ENCODE measurements around the gene SIGLEC15. TPM values are rescaled to one million over a fixed set of nuclear protein-coding genes. Genes with fewer than 3 reads are reported as not detected.

The SIGLEC15 gene
- total RNA-seq, 4 donors from 2014 or later = not detected

DNA sequence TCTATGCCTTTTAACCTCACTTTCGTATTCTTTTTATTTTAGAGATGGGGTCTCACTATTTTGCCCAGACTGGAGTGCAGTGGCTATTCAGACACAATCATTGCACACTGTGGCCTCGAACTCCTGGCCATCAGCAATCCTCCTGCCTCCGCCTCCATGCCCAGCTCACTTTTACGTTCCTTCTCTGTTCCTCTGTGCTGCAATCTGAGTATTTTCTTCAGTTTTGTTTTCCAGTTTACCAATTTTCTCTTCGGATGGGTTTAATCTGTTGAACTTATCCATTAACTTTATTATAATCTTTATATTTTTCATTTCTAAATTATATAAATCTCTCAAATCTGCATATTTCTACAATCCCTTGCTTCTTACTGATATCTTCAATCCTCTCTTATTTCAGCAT is 38.6 kb downstream of the SIGLEC15 start:
- DNase-seq (no peak), ATAC-seq (no peak)
- Histone ChIP-seq H3K36me3 (peaks cover 3 to 89% of the 10 kb centered on the region in 2 donors), H3K27me3 (no peaks in the 10 kb centered on the region), H3K4me1 (peaks cover 0 to 3% of the 10 kb centered on the region in 2 donors), H3K27ac (no peak overlapping the region), H3K9me3 (no peaks in the 10 kb centered on the region), H3K4me3 (no peak overlapping the region)
- intact Hi-C loops (cut with DNase I; ENCODE audit: low total_unique reads) = no loop called here
- in situ Hi-C loops (cut with MboI; ENCODE audit: low sequenced_read_pairs in 4 of 4) = no loop called here
- TF ChIP-seq POLR2A (IDR thresholded peaks at IDR 0.05) = no peak
- TF ChIP-seq, protein P1, sequence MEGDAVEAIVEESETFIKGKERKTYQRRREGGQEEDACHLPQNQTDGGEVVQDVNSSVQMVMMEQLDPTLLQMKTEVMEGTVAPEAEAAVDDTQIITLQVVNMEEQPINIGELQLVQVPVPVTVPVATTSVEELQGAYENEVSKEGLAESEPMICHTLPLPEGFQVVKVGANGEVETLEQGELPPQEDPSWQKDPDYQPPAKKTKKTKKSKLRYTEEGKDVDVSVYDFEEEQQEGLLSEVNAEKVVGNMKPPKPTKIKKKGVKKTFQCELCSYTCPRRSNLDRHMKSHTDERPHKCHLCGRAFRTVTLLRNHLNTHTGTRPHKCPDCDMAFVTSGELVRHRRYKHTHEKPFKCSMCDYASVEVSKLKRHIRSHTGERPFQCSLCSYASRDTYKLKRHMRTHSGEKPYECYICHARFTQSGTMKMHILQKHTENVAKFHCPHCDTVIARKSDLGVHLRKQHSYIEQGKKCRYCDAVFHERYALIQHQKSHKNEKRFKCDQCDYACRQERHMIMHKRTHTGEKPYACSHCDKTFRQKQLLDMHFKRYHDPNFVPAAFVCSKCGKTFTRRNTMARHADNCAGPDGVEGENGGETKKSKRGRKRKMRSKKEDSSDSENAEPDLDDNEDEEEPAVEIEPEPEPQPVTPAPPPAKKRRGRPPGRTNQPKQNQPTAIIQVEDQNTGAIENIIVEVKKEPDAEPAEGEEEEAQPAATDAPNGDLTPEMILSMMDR (IDR thresholded peaks at IDR 0.05 in 4 of 5, conservative IDR thresholded peaks at IDR 0.05 in 1 of 5) = no peak

DNA sequence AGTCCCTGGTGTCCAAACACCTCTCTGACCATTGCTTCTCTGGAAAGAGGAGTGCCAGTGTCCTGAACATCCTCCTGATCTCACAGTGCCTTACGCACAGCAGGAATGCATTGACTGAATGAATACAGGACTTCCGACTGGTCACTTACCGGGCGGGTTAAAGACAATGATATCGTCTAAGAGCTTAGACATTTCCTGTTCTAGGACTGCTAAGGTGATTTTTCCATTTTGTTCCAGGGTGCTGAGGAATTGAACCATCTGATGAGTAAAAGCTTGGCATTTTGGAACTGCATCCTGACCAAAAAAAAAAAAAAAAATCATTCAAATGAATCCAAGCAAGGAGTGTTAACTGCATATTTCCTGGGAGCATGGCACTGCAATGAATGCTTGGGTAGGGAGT is 40.0 kb downstream of the SIGLEC15 start:
- no peak overlapping the region for H3K27ac ChIP-seq
- DNase-seq (no peak), ATAC-seq (no peak)
- no peak for TF ChIP-seq POLR2A (IDR thresholded peaks at IDR 0.05)
- TF ChIP-seq, protein P1 (IDR thresholded peaks at IDR 0.05 in 4 of 5, conservative IDR thresholded peaks at IDR 0.05 in 1 of 5) = no peak
- H3K27me3 ChIP-seq = no peaks in the 10 kb centered on the region
- no peaks in the 10 kb centered on the region for H3K9me3 ChIP-seq
- H3K4me1 ChIP-seq = peaks cover 0 to 3% of the 10 kb centered on the region in 2 donors
- H3K36me3 ChIP-seq = peaks cover 3 to 89% of the 10 kb centered on the region in 2 donors
- intact Hi-C loops (cut with DNase I; ENCODE audit: low total_unique reads) = no loop called here
- in situ Hi-C loops (cut with MboI; ENCODE audit: low sequenced_read_pairs in 4 of 4) = no loop called here
- H3K4me3 ChIP-seq = no peak overlapping the region

DNA sequence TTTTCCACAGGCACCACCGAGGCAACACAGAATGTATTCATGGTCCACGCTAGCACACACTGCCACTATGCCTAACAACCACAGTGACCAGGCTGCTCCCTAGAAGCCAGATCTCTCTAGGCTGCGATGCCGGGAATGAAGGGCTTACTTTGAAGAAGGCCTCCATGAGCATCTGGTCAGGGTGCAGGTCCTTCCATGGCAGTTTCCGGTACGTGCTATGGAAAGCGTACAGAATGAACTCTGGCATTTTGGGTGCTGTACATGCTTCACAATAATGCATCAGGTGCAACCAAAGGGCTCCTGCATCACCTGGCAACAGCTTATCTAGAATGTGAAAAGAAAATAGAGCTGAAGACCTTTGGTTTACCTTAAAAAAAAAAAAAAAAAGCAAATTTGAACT is 44.9 kb downstream of the SIGLEC15 start:
- DNase-seq = no peak
- H3K4me1 ChIP-seq = peaks cover 0 to 3% of the 10 kb centered on the region in 2 donors
- no peak overlapping the region for H3K27ac ChIP-seq
- intact Hi-C loops (cut with DNase I; ENCODE audit: low total_unique reads) = no loop called here
- in situ Hi-C loops (cut with MboI; ENCODE audit: low sequenced_read_pairs in 4 of 4) = no loop called here
- ATAC-seq = no peak
- no peaks in the 10 kb centered on the region for H3K27me3 ChIP-seq
- H3K36me3 ChIP-seq = peaks cover 0 to 62% of the 10 kb centered on the region in 2 donors
- H3K9me3 ChIP-seq = no peaks in the 10 kb centered on the region
- H3K4me3 ChIP-seq = no peak overlapping the region
- no peak for TF ChIP-seq POLR2A (IDR thresholded peaks at IDR 0.05)
- TF ChIP-seq, protein P1 (IDR thresholded peaks at IDR 0.05 in 4 of 5, conservative IDR thresholded peaks at IDR 0.05 in 1 of 5) = no peak

DNA sequence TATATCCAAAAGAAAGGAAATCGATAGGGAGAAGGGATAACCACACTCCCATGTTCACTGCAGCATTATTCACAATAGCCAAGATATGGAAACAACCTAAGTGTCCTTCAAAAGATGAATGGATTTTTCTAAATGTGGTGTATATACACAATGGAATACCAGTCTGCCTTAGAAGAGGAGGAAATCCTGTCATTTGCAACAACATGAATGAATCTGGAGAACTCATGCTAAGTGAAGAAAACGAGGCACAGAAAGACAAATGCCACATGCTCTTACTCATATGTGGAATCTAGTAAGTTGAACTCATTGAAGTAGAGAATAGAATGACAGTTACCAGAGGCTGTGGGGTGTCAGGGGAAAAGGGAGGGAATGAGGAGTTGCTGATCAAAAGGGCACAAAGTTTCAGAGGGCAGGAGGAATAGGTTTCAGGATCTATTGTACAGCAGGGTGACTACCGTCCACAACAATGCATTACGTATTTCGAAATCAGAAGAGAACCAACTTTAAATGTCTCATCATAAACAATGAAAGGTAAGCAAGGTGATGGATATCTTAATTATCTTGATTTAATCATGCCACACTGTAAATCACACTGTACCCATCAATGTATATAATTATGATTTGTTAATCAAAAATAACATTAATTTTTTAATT is 46.1 kb downstream of the SIGLEC15 start:
- intact Hi-C loops (cut with DNase I; ENCODE audit: low total_unique reads) (no loop called here), in situ Hi-C loops (cut with MboI; ENCODE audit: low sequenced_read_pairs in 4 of 4) (no loop called here)
- DNase-seq (no peak), ATAC-seq (no peak)
- peaks cover 0 to 2% of the 10 kb centered on the region in 2 donors for H3K4me1 ChIP-seq
- no peak overlapping the region for H3K4me3 ChIP-seq
- no peaks in the 10 kb centered on the region for H3K9me3 ChIP-seq
- peaks cover 0 to 61% of the 10 kb centered on the region in 2 donors for H3K36me3 ChIP-seq
- no peaks in the 10 kb centered on the region for H3K27me3 ChIP-seq
- no peak for TF ChIP-seq POLR2A (IDR thresholded peaks at IDR 0.05)
- TF ChIP-seq, protein P1 (IDR thresholded peaks at IDR 0.05 in 4 of 5, conservative IDR thresholded peaks at IDR 0.05 in 1 of 5) = no peak
- H3K27ac ChIP-seq = no peak overlapping the region
